ENCODE data around the gene RFX1. TPM values are rescaled to one million over a fixed set of nuclear protein-coding genes. Genes with fewer than 3 reads are reported as not detected.

The RFX1 gene
- total RNA-seq, 1 donor from 2014 or later = 15.7 TPM

- Mint-ChIP-seq H3K4me1 (ENCODE audit: unreplicated experiment) (peaks cover 20% of the 10 kb centered on the region), H3K27ac (ENCODE audit: unreplicated experiment) (no peak overlapping the region), H3K4me3 (ENCODE audit: unreplicated experiment) (no peak overlapping the region), H3K36me3 (ENCODE audit: unreplicated experiment) (peaks cover 5% of the 10 kb centered on the region), H3K9me3 (ENCODE audit: unreplicated experiment) (no peaks in the 10 kb centered on the region), H3K27me3 (ENCODE audit: unreplicated experiment) (no peaks in the 10 kb centered on the region)
- DNase-seq (ENCODE audit: extremely low spot score, unreplicated experiment) = no peak
- TF ChIP-seq CTCF (IDR thresholded peaks at IDR 0.05) = no peak
Measured at GRCh38 chr19:13984186-13984585, 21.9 kb downstream of the RFX1 start.

GRCh38 chr19:13983213-13983889 lies 22.8 kb downstream of the RFX1 start:
- H3K27ac Mint-ChIP-seq (ENCODE audit: unreplicated experiment) = no peak overlapping the region
- H3K9me3 Mint-ChIP-seq (ENCODE audit: unreplicated experiment) = no peaks in the 10 kb centered on the region
- H3K27me3 Mint-ChIP-seq (ENCODE audit: unreplicated experiment) = no peaks in the 10 kb centered on the region
- TF ChIP-seq CTCF (IDR thresholded peaks at IDR 0.05) = no peak
- H3K4me3 Mint-ChIP-seq (ENCODE audit: unreplicated experiment) = no peak overlapping the region
- H3K4me1 Mint-ChIP-seq (ENCODE audit: unreplicated experiment) = peaks cover 20% of the 10 kb centered on the region
- DNase-seq (ENCODE audit: extremely low spot score, unreplicated experiment) = no peak
- no peaks in the 10 kb centered on the region for H3K36me3 Mint-ChIP-seq (ENCODE audit: unreplicated experiment)

DNA sequence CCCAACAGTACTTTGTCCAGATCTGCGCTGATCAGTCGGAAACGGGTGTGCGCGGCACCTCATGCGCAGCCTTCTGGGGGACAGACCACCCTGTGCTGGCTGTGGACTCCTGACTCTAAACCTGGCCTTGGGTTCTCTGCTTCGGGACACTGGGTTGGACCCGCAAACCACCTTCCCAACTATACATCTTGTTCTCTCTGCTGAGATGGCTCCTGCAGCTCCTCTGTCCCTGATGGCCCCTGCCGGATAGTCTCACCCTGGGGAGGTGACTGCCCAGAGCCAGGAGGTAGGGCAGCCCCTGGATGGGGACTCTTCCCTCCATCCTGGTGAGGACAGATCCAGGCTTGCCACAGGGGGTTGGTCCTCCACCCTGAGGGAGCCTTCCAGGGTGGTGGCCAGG lies 23.3 kb downstream of the RFX1 start:
- Mint-ChIP-seq H3K9me3 (ENCODE audit: unreplicated experiment) (no peaks in the 10 kb centered on the region), H3K4me3 (ENCODE audit: unreplicated experiment) (no peak overlapping the region), H3K4me1 (ENCODE audit: unreplicated experiment) (peaks cover 20% of the 10 kb centered on the region), H3K27me3 (ENCODE audit: unreplicated experiment) (no peaks in the 10 kb centered on the region), H3K36me3 (ENCODE audit: unreplicated experiment) (no peaks in the 10 kb centered on the region), H3K27ac (ENCODE audit: unreplicated experiment) (no peak overlapping the region)
- no peak for DNase-seq (ENCODE audit: extremely low spot score, unreplicated experiment)
- TF ChIP-seq CTCF (IDR thresholded peaks at IDR 0.05) = no peak

DNA sequence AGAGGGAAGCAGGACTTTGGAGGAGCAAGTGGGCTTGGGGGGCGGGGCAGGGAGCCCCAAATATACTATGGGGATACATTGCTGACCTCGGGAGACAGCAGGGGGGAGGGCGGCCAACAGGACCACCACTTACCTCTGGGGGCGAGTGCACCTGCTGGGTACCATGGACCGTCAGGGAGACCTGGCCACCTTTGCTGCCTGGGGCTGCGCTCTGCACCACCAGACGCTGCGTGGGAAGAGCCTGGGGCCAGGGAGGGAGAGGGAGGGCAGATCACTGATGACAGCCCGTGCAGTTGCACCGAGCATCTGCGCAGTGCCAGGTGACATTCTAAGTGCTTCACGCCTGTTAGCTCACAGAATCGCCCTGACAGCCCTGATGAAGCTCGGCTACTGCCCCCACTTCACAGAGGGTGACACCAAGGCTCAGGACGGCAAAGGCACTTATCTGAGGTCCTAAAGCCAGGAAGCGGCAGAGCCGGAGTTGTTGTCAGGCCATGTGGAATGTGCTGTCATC lies 24.1 kb downstream of the RFX1 start:
- H3K27me3 Mint-ChIP-seq (ENCODE audit: unreplicated experiment) = no peaks in the 10 kb centered on the region
- no peak overlapping the region for H3K4me3 Mint-ChIP-seq (ENCODE audit: unreplicated experiment)
- H3K36me3 Mint-ChIP-seq (ENCODE audit: unreplicated experiment) = no peaks in the 10 kb centered on the region
- H3K4me1 Mint-ChIP-seq (ENCODE audit: unreplicated experiment) = peaks cover 16% of the 10 kb centered on the region
- DNase-seq (ENCODE audit: extremely low spot score, unreplicated experiment) = no peak
- TF ChIP-seq CTCF (IDR thresholded peaks at IDR 0.05) = no peak
- no peaks in the 10 kb centered on the region for H3K9me3 Mint-ChIP-seq (ENCODE audit: unreplicated experiment)
- no peak overlapping the region for H3K27ac Mint-ChIP-seq (ENCODE audit: unreplicated experiment)

DNA sequence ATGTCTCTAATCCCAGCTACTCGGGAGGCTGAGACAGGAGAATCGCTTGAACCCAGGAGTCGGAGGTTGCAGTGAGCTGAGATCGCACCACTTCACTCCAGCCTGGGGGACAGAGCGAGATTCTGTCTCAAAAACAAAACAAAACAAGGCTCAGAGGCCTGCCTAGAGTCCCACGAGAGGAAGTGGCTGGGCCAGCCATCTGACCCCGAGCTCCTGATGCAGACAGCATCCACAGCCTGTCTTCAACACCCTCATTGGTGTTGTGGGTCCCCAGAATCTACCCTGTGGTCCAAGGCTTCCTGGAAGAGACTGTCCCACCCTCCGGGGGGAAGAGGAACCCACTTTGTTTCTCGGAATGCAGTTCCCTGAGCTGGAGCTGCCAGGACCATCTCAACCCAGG lies 24.7 kb downstream of the RFX1 start:
- no peaks in the 10 kb centered on the region for H3K27me3 Mint-ChIP-seq (ENCODE audit: unreplicated experiment)
- H3K27ac Mint-ChIP-seq (ENCODE audit: unreplicated experiment) = no peak overlapping the region
- H3K4me1 Mint-ChIP-seq (ENCODE audit: unreplicated experiment) = peaks cover 11% of the 10 kb centered on the region
- no peak for DNase-seq (ENCODE audit: extremely low spot score, unreplicated experiment)
- H3K9me3 Mint-ChIP-seq (ENCODE audit: unreplicated experiment) = no peaks in the 10 kb centered on the region
- H3K36me3 Mint-ChIP-seq (ENCODE audit: unreplicated experiment) = peaks cover 1% of the 10 kb centered on the region
- no peak overlapping the region for H3K4me3 Mint-ChIP-seq (ENCODE audit: unreplicated experiment)
- no peak for TF ChIP-seq CTCF (IDR thresholded peaks at IDR 0.05)
